ENCODE measurements around the gene MSX2.
"Not testable (repeated sequence)": the region's sequence is repeated elsewhere in the genome, so short reads cannot be mapped to it uniquely, and the experiment has no call there.

MSX2 gene

GRCh38 chr5:174733836-174734235 is 9.5 kb downstream of the MSX2 start:
- no peak for DNase-seq

- no peak for DNase-seq
These were observed 10.5 kb downstream of the MSX2 start for GRCh38 chr5:174734571-174735497.

GRCh38 chr5:174735498-174736330 is 11.3 kb downstream of the MSX2 start:
- DNase-seq, result no peak

GRCh38 chr5:174736331-174736721 is 11.9 kb downstream of the MSX2 start:
- DNase-seq, result no peak

- no peak for DNase-seq
These were observed 12.4 kb downstream of the MSX2 start for GRCh38 chr5:174736777-174737176.

- no peak for DNase-seq
These were observed 12.9 kb downstream of the MSX2 start for GRCh38 chr5:174737330-174737729.

GRCh38 chr5:174741352-174741751 is 17.0 kb downstream of the MSX2 start:
- DNase-seq, result no peak

GRCh38 chr5:174744896-174745295 is 20.5 kb downstream of the MSX2 start:
- DNase-seq, result no peak

GRCh38 chr5:174745590-174746103 is 21.3 kb downstream of the MSX2 start:
- DNase-seq, result no peak

GRCh38 chr5:174750711-174751110 is 26.3 kb downstream of the MSX2 start:
- no peak for DNase-seq

- no peak for DNase-seq
These were observed 27.0 kb downstream of the MSX2 start for GRCh38 chr5:174751154-174752000.

- DNase-seq, result no peak
These were observed 27.7 kb downstream of the MSX2 start for GRCh38 chr5:174752121-174752520.

GRCh38 chr5:174755106-174755505 is 30.7 kb downstream of the MSX2 start:
- DNase-seq, result no peak

GRCh38 chr5:174759091-174759490 is 34.7 kb downstream of the MSX2 start:
- DNase-seq, result no peak

- no peak for DNase-seq
These were observed 36.3 kb downstream of the MSX2 start for GRCh38 chr5:174760721-174761120.

- DNase-seq, result not testable (repeated sequence)
These were observed 37.0 kb downstream of the MSX2 start for GRCh38 chr5:174761341-174761740.

- DNase-seq, result no peak
These were observed 39.9 kb downstream of the MSX2 start for GRCh38 chr5:174764309-174764708.

- no peak for DNase-seq
These were observed 41.2 kb downstream of the MSX2 start for GRCh38 chr5:174765540-174765939.

- no peak for DNase-seq
These were observed 43.3 kb downstream of the MSX2 start for GRCh38 chr5:174767670-174768069.

GRCh38 chr5:174769005-174769404 is 44.6 kb downstream of the MSX2 start:
- DNase-seq, result no peak

- no peak for DNase-seq
These were observed 49.0 kb downstream of the MSX2 start for GRCh38 chr5:174773371-174773770.

- DNase-seq, result no peak
These were observed 50.7 kb downstream of the MSX2 start for GRCh38 chr5:174775081-174775480.

- no peak for DNase-seq
These were observed 52.7 kb downstream of the MSX2 start for GRCh38 chr5:174777111-174777510.

Data from CD4-positive, alpha-beta T cell treated with Interleukin-10 for 1 hour (primary cell).